Measurements from ENCODE around the gene CDC5L.

The CDC5L gene

DNA sequence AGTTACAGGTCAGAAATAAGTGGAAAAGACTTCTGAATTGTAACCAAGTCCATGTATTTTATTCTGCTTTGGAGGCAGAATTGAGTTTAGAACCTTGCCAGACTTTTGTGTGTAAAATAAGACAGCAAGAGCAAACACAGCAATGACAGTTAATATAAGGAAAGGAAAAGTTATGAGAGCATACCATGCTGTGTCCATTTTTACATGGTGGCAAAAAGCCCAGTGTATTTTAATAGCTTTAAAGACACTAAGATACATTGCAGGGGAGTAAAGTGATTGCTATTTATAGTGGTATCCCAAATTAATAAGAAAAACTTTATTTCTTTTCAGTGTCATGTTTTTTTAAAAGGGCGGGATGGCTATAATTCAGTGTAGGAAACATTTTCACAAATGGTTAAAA, 45.2 kb downstream of the CDC5L start:
- no peaks in the 10 kb centered on the region for H3K9me2 ChIP-seq (replicated peaks; ENCODE audit: insufficient read depth, low read length)

DNA sequence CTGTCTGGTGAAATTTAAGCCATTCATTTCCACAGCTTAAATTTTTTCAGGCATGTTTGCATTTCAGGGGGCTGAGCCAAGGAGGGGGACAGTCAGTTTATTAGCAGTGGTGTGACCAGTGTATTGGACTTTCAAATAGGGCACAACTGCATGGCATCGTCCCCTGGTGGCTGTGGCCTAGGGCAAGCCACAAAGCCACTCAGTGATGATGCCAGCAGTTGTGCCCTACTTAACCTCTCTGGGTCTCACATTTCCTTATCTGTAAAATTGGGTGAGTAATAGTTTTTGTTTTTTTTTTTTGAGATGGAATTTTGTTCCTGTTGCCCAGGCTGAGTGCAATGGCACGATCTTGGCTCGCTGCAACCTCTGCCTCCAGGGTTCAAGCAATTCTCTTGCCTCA, 48.0 kb downstream of the CDC5L start:
- Histone ChIP-seq H3K4me2 (ENCODE audit: low read depth, low read length, poor library complexity, severe bottlenecking) (no peak overlapping the region), H3K9ac (ENCODE audit: low read length) (no peak overlapping the region), H3K27me3 (ENCODE audit: low read length) (no peaks in the 10 kb centered on the region), H3F3A (ENCODE audit: insufficient read depth) (peaks cover 24% of the 10 kb centered on the region; the same call in 1 of the 2 replicates), H3K79me2 (ENCODE audit: insufficient read depth, low read length) (peaks cover 86% of the 10 kb centered on the region), H3K27ac (ENCODE audit: low read depth, low read length) (no peak overlapping the region), H2AFZ (ENCODE audit: low read depth, low read length, severe bottlenecking) (no peak overlapping the region), H3K9me3 (ENCODE audit: insufficient read depth, low read length) (no peaks in the 10 kb centered on the region), H3K4me3 (ENCODE audit: insufficient read depth, low read length, poor library complexity, severe bottlenecking) (no peak overlapping the region), H3K36me3 (ENCODE audit: low read length) (peaks cover 80% of the 10 kb centered on the region), H3K9me2 (replicated peaks; ENCODE audit: insufficient read depth, low read length) (no peaks in the 10 kb centered on the region), H4K20me1 (ENCODE audit: low read depth, low read length) (peaks cover 28% of the 10 kb centered on the region; the same call in 1 of the 2 replicates)
- TF ChIP-seq EZH2phosphoT487 (conservative IDR thresholded peaks at IDR 0.05; ENCODE audit: low read length): no peak
- TF ChIP-seq, protein P1, sequence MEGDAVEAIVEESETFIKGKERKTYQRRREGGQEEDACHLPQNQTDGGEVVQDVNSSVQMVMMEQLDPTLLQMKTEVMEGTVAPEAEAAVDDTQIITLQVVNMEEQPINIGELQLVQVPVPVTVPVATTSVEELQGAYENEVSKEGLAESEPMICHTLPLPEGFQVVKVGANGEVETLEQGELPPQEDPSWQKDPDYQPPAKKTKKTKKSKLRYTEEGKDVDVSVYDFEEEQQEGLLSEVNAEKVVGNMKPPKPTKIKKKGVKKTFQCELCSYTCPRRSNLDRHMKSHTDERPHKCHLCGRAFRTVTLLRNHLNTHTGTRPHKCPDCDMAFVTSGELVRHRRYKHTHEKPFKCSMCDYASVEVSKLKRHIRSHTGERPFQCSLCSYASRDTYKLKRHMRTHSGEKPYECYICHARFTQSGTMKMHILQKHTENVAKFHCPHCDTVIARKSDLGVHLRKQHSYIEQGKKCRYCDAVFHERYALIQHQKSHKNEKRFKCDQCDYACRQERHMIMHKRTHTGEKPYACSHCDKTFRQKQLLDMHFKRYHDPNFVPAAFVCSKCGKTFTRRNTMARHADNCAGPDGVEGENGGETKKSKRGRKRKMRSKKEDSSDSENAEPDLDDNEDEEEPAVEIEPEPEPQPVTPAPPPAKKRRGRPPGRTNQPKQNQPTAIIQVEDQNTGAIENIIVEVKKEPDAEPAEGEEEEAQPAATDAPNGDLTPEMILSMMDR (IDR thresholded peaks at IDR 0.05; ENCODE audit: insufficient read depth, low read length, poor library complexity, severe bottlenecking): no peak

More for the DNA sequence above, 45.2 kb downstream of the CDC5L start:
- Histone ChIP-seq H3K27ac (ENCODE audit: low read depth, low read length) (no peak overlapping the region), H3K4me3 (ENCODE audit: insufficient read depth, low read length, poor library complexity, severe bottlenecking) (no peak overlapping the region), H3F3A (ENCODE audit: insufficient read depth) (peaks cover 40% of the 10 kb centered on the region), H3K36me3 (ENCODE audit: low read length) (peaks cover 73% of the 10 kb centered on the region), H3K9ac (ENCODE audit: low read length) (no peak overlapping the region), H3K79me2 (ENCODE audit: insufficient read depth, low read length) (peaks cover 60% of the 10 kb centered on the region), H3K9me3 (ENCODE audit: insufficient read depth, low read length) (no peaks in the 10 kb centered on the region), H2AFZ (ENCODE audit: low read depth, low read length, severe bottlenecking) (no peak overlapping the region), H3K4me2 (ENCODE audit: low read depth, low read length, poor library complexity, severe bottlenecking) (no peak overlapping the region), H3K27me3 (ENCODE audit: low read length) (no peaks in the 10 kb centered on the region), H4K20me1 (ENCODE audit: low read depth, low read length) (peaks cover 28% of the 10 kb centered on the region; the same call in 1 of the 2 replicates)
- TF ChIP-seq EZH2phosphoT487 (conservative IDR thresholded peaks at IDR 0.05; ENCODE audit: low read length): no peak
- TF ChIP-seq, protein P1 (IDR thresholded peaks at IDR 0.05; ENCODE audit: insufficient read depth, low read length, poor library complexity, severe bottlenecking): no peak

DNA sequence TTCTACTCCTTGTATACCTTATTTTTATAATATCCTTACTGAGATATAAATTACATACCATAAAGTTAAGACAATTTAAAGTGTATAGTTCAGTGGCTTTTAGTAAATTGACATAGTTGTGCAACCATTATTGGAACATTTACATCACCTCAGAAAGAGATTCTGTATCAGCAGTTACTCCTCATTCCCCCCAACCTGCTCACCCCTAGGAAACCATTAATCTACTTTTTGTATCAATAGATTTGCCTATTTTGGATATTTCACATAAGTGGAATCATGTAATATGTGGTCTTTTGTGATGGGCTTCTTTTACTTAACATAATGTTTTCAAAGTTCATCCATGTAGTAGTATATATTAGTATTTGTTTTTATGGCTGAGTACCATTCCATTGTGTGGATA, 51.3 kb downstream of the CDC5L start:
- H3K36me3 ChIP-seq (ENCODE audit: low read length): peaks cover 83% of the 10 kb centered on the region

More for the DNA sequence above, 51.3 kb downstream of the CDC5L start:
- no peak overlapping the region for H3K27ac ChIP-seq (ENCODE audit: low read depth, low read length)
- H4K20me1 ChIP-seq (ENCODE audit: low read depth, low read length): 0 out of 2 replicates have a peak, but pooled peaks cover 13% of the 10 kb centered on the region
- TF ChIP-seq EZH2phosphoT487 (conservative IDR thresholded peaks at IDR 0.05; ENCODE audit: low read length): no peak
- TF ChIP-seq, protein P1 (IDR thresholded peaks at IDR 0.05; ENCODE audit: insufficient read depth, low read length, poor library complexity, severe bottlenecking): no peak
- no peak overlapping the region for H3K9ac ChIP-seq (ENCODE audit: low read length)
- H2AFZ ChIP-seq (ENCODE audit: low read depth, low read length, severe bottlenecking): no peak overlapping the region
- no peaks in the 10 kb centered on the region for H3K9me2 ChIP-seq (replicated peaks; ENCODE audit: insufficient read depth, low read length)
- no peak overlapping the region for H3K4me3 ChIP-seq (ENCODE audit: insufficient read depth, low read length, poor library complexity, severe bottlenecking)
- no peaks in the 10 kb centered on the region for H3K27me3 ChIP-seq (ENCODE audit: low read length)
- H3K79me2 ChIP-seq (ENCODE audit: insufficient read depth, low read length): peaks cover 90% of the 10 kb centered on the region
- no peaks in the 10 kb centered on the region for H3K9me3 ChIP-seq (ENCODE audit: insufficient read depth, low read length)
- no peak overlapping the region for H3K4me2 ChIP-seq (ENCODE audit: low read depth, low read length, poor library complexity, severe bottlenecking)
- 0 out of 2 replicates have a peak, but pooled peaks cover 7% of the 10 kb centered on the region for H3F3A ChIP-seq (ENCODE audit: insufficient read depth)
